Thyroid gland (tissue), 4 donors: Measurements from ENCODE around the gene MIP. TPM values are rescaled to one million over a fixed set of nuclear protein-coding genes. Genes with fewer than 3 reads are reported as not detected.

Source experiments
- DNase-seq, 2 donors: peaks; one replicate each; pipeline ENCODE4 v3.0.0-alpha.2; 2019
- H3K27ac ChIP-seq, 3 donors: fragments of 200-600 bp; sonication (generic); 1 replicate in 2 of 3; 2 replicates in 1 of 3; pipeline ENCODE4 v1.5.1; 2016 to 2019; ENCODE audit warnings: mild to moderate bottlenecking in 1 of 3, moderate library complexity in 1 of 3
- H3K27me3 ChIP-seq: fragments of 200-600 bp; sonication (generic); one replicate; pipeline ENCODE4 v1.5.1; 2019
- H3K36me3 ChIP-seq, 2 donors: fragments of 200-600 bp; sonication (generic); one replicate each; pipeline ENCODE4 v1.5.1; 2016 to 2019
- H3K4me1 ChIP-seq, 2 donors: fragments of 200-600 bp; sonication (generic); one replicate each; pipeline ENCODE4 v1.5.1; 2017 to 2019
- H3K4me3 ChIP-seq, 3 donors: fragments of 200-600 bp; sonication (generic); replicated peaks in 1 of 3; 1 replicate in 2 of 3; 2 replicates in 1 of 3; pipeline ENCODE4 v1.5.1; 2016; ENCODE audit warnings: mild to moderate bottlenecking in 1 of 3
- H3K9me3 ChIP-seq: fragments of 200-600 bp; sonication (generic); one replicate; pipeline ENCODE4 v1.5.1; 2017
- CTCF ChIP-seq, 6 experiments: fragments of 200-600 bp in 3 of 6; fragments of 450-650 bp in 3 of 6; sonication (generic) in 3 of 6; IDR thresholded peaks; one replicate each; pipeline ENCODE4 v1.5.1; 2016 to 2019; ENCODE audit warnings: antibody characterized with exemption in 6 of 6, mild to moderate bottlenecking in 2 of 6, inconsistent platforms in 1 of 6, moderate library complexity in 1 of 6
- POLR2A ChIP-seq, 2 donors: fragments of 450-650 bp; IDR thresholded peaks; one replicate each; pipeline ENCODE4 v1.6.1; 2017; ENCODE audit warnings: antibody characterized with exemption in 2 of 2, mild to moderate bottlenecking in 2 of 2, moderate library complexity in 1 of 2
- WGBS, 2 donors: methylation state at CpG; one replicate each; pipeline ENCODE4 v1.1.5; 2017; 5-methylcytosine and 5-hydroxymethylcytosine counted together
- intact Hi-C: fragments of 100-400 bp; cut with DNase I; formaldehyde crosslinking; loops from one replicate; pipeline ENCODE4 v1.15.1; 2023
- total RNA-seq, 4 donors: library from RNA; depleted of rRNA; stranded (reverse); fragments of >200 nt; gene quantifications; one replicate each; pipeline ENCODE4 v1.2.3, GENCODE V29; 2016

Gene MIP
- total RNA-seq, 4 donors from 2014 or later = not detected

GRCh38 chr12:56469007-56469930 is 14.8 kb upstream of the MIP start:
- Histone ChIP-seq H3K4me3 (peak overlapping the region; percentile 67 to 96 (median 76)), H3K27me3 (no peaks in the 10 kb centered on the region), H3K36me3 (no peaks in the 10 kb centered on the region), H3K27ac (peak overlapping the region; percentile 82 to 96 (median 90)), H3K9me3 (no peaks in the 10 kb centered on the region), H3K4me1 (peaks cover 8 to 16% of the 10 kb centered on the region in 2 donors)
- intact Hi-C loops = loop anchor here (10.0 kb wide), 4 partner anchors 134 to 344 kb away; partner anchors contain the start of genes ESYT1, IL23A and PAN2
- DNase-seq = peak in 1 of 2 donors; percentile 23
- 43 to 51% methylated on average over 11 to 19 of the region's 19 CpGs for WGBS, 2 donors
- TF ChIP-seq POLR2A (IDR thresholded peaks at IDR 0.05) = no peak
- TF ChIP-seq CTCF (IDR thresholded peaks at IDR 0.05) = no peak

- H3K4me1 ChIP-seq = peaks cover 8 to 19% of the 10 kb centered on the region in 2 donors
- no peaks in the 10 kb centered on the region for H3K9me3 ChIP-seq
- peak within 1 kb of the TSS; percentile 67 to 96 (median 76) for H3K4me3 ChIP-seq
- H3K27me3 ChIP-seq = no peaks in the 10 kb centered on the region
- 0 to 1% methylated on average over 38 to 43 of the region's 43 CpGs for WGBS, 2 donors
- H3K27ac ChIP-seq = peak within 1 kb of the TSS; percentile 82 to 96 (median 90)
- DNase-seq = peak; percentile 92 to 93
- peak in 3 of 6 experiments; percentile 12 to 36 (median 23) for TF ChIP-seq CTCF (IDR thresholded peaks at IDR 0.05)
- TF ChIP-seq POLR2A (IDR thresholded peaks at IDR 0.05) = peak; percentile 28 to 90
- no peaks in the 10 kb centered on the region for H3K36me3 ChIP-seq
- intact Hi-C loops = loop anchor here (10.0 kb wide), 4 partner anchors 134 to 344 kb away; partner anchors contain the start of genes ESYT1, IL23A and PAN2
These were observed 14.0 kb upstream of the MIP start, which contains the start of gene SPRYD4 for GRCh38 chr12:56468216-56469006. Gene SPRYD4 (plus strand): TSS chr12:56468578. CDS start chr12:56468592, 14 bp downstream.

- no peak overlapping the region for H3K4me3 ChIP-seq
- H3K27me3 ChIP-seq = no peaks in the 10 kb centered on the region
- no peaks in the 10 kb centered on the region for H3K36me3 ChIP-seq
- intact Hi-C loops = loop anchor here (10.0 kb wide), 4 partner anchors 128 to 338 kb away; partner anchors contain the start of genes ESYT1, IL23A and PAN2
- no peaks in the 10 kb centered on the region for H3K9me3 ChIP-seq
- DNase-seq = no peak
- no peak overlapping the region for H3K27ac ChIP-seq
- H3K4me1 ChIP-seq = peaks cover 0 to 6% of the 10 kb centered on the region in 2 donors
- TF ChIP-seq POLR2A (IDR thresholded peaks at IDR 0.05) (no peak), CTCF (IDR thresholded peaks at IDR 0.05) (no peak)
These were observed 8.1 kb upstream of the MIP start for GRCh38 chr12:56462565-56462964.

- Histone ChIP-seq H3K9me3 (no peaks in the 10 kb centered on the region), H3K27ac (no peak overlapping the region), H3K36me3 (no peaks in the 10 kb centered on the region), H3K27me3 (no peaks in the 10 kb centered on the region), H3K4me1 (peaks cover 0 to 6% of the 10 kb centered on the region in 2 donors), H3K4me3 (no peak overlapping the region)
- DNase-seq = no peak
- WGBS, 2 donors = 87% methylated on average over 11 of the region's 11 CpGs
- TF ChIP-seq POLR2A (IDR thresholded peaks at IDR 0.05) (no peak), CTCF (IDR thresholded peaks at IDR 0.05) (no peak)
- intact Hi-C loops = loop anchor here (10.0 kb wide), 4 partner anchors 127 to 337 kb away; partner anchors contain the start of genes ESYT1, IL23A and PAN2
These were observed 7.0 kb upstream of the MIP start for GRCh38 chr12:56461235-56462159.
